Measurements from ENCODE around the gene DDT.
"Not testable (repeated sequence)": the region's sequence is repeated elsewhere in the genome, so short reads cannot be mapped to it uniquely, and the experiment has no call there.

- TF ChIP-seq CTCF (IDR thresholded peaks at IDR 0.05); POLR2AphosphoS5 (IDR thresholded peaks at IDR 0.05; ENCODE audit: low read depth, low read length); SIN3A (IDR thresholded peaks at IDR 0.05; ENCODE audit: borderline replicate concordance, insufficient read depth, low read depth, low read length); REST (IDR thresholded peaks at IDR 0.05; ENCODE audit: insufficient read depth in 1 of 2, low read depth in 2 of 2, low read length in 1 of 2): not testable (repeated sequence)
Observed at GRCh38 chr22:23951383-23951782, 22.9 kb downstream of the DDT start.
